Ovary (tissue), 3 donors: ENCODE data around the gene MAPT.

Source experiments
- POLR2A ChIP-seq: fragments of 450-650 bp; IDR thresholded peaks from one replicate; pipeline ENCODE4 v1.6.1; 2017; ENCODE audit warnings: antibody characterized with exemption, mild to moderate bottlenecking, moderate library complexity
- TF ChIP-seq, protein P1 (sequence below), 3 donors: fragments of 450-650 bp in 2 of 3; fragments of 200-600 bp in 1 of 3; IDR thresholded peaks; one replicate each; pipeline versions ENCODE4 v1.5.1 to v1.8.0; 2016 to 2022; ENCODE audit warnings: antibody characterized with exemption in 3 of 3, mild to moderate bottlenecking in 1 of 3
- donor health status: DM: no; HTN: no; CAD: no.

DNA sequence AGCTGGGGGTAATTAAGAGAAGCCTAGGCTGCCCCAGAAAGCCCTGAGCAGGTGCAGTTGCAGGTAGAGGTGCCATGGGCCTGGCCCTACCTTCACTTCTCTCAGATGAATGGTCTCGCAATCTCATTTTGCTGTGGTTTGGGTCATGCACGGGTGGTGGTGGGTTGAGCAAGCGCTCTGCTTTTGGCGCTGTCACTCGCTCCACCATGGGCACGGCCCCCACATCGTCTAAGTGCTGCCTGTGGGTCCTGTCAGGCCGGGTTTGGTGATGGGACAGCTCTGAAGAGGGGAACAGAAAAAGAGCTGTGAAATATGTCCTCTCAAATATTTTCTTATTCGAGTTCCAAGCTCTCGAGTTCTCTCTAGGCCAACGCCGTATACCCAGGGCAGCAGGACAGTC is 144.6 kb downstream of the MAPT start:
- TF ChIP-seq, protein P1, sequence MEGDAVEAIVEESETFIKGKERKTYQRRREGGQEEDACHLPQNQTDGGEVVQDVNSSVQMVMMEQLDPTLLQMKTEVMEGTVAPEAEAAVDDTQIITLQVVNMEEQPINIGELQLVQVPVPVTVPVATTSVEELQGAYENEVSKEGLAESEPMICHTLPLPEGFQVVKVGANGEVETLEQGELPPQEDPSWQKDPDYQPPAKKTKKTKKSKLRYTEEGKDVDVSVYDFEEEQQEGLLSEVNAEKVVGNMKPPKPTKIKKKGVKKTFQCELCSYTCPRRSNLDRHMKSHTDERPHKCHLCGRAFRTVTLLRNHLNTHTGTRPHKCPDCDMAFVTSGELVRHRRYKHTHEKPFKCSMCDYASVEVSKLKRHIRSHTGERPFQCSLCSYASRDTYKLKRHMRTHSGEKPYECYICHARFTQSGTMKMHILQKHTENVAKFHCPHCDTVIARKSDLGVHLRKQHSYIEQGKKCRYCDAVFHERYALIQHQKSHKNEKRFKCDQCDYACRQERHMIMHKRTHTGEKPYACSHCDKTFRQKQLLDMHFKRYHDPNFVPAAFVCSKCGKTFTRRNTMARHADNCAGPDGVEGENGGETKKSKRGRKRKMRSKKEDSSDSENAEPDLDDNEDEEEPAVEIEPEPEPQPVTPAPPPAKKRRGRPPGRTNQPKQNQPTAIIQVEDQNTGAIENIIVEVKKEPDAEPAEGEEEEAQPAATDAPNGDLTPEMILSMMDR (IDR thresholded peaks at IDR 0.05), result no peak
- TF ChIP-seq POLR2A, result no peak
